ENCODE data around the gene CTNNA1.

GRCh38 chr5:138824516-138824915, 71.3 kb downstream of the CTNNA1 start:
- TF ChIP-seq CTCF (IDR thresholded peaks at IDR 0.05; ENCODE audit: insufficient read depth, low read length, poor library complexity, severe bottlenecking) = no peak
- no peak for TF ChIP-seq EZH2phosphoT487 (conservative IDR thresholded peaks at IDR 0.05; ENCODE audit: low read length)

Measured in SU-DHL-6 (cell line).